HG02943 (cell line): ENCODE data around the gene MACROD2.
"Not testable (repeated sequence)": the region's sequence is repeated elsewhere in the genome, so short reads cannot be mapped to it uniquely, and the experiment has no call there.

Source experiments
- ATAC-seq: cut with Tn5 transposase; IDR thresholded peaks from one replicate; pipeline ENCODE4 v1.9.1; 2021; ENCODE audit warnings: mild to moderate bottlenecking, low read depth, moderate library complexity; ENCODE audit not compliant: unreplicated experiment

Gene MACROD2

GRCh38 chr20:16011056-16011455 is 2015.7 kb downstream of the MACROD2 start:
- ATAC-seq = no peak

- no peak for ATAC-seq
Measured at GRCh38 chr20:16011519-16011918, 2016.2 kb downstream of the MACROD2 start.

GRCh38 chr20:16012934-16013333 is 2017.6 kb downstream of the MACROD2 start:
- ATAC-seq = not testable (repeated sequence)

GRCh38 chr20:16013631-16014030 is 2018.3 kb downstream of the MACROD2 start:
- ATAC-seq = no peak

GRCh38 chr20:16014436-16014835 is 2019.1 kb downstream of the MACROD2 start:
- no peak for ATAC-seq

GRCh38 chr20:16017656-16018055 is 2022.3 kb downstream of the MACROD2 start:
- ATAC-seq = no peak

- no peak for ATAC-seq
Measured at GRCh38 chr20:16018881-16019280, 2023.6 kb downstream of the MACROD2 start.

- no peak for ATAC-seq
Measured at GRCh38 chr20:16020971-16021370, 2025.7 kb downstream of the MACROD2 start.

GRCh38 chr20:16025084-16025483 is 2029.8 kb downstream of the MACROD2 start:
- ATAC-seq = no peak

GRCh38 chr20:16027686-16028085 is 2032.4 kb downstream of the MACROD2 start:
- no peak for ATAC-seq

GRCh38 chr20:16028923-16029322 is 2033.6 kb downstream of the MACROD2 start:
- no peak for ATAC-seq

- ATAC-seq = no peak
Measured at GRCh38 chr20:16030253-16030652, 2034.9 kb downstream of the MACROD2 start.

GRCh38 chr20:16035576-16035975 is 2040.3 kb downstream of the MACROD2 start:
- ATAC-seq = no peak

GRCh38 chr20:16036331-16036730 is 2041.0 kb downstream of the MACROD2 start:
- no peak for ATAC-seq

- no peak for ATAC-seq
Measured at GRCh38 chr20:16040742-16041141, 2045.4 kb downstream of the MACROD2 start.

- no peak for ATAC-seq
Measured at GRCh38 chr20:16042731-16043130, 2047.4 kb downstream of the MACROD2 start.

- ATAC-seq = no peak
Measured at GRCh38 chr20:16043931-16044330, 2048.6 kb downstream of the MACROD2 start.

GRCh38 chr20:16048876-16049275 is 2053.6 kb downstream of the MACROD2 start:
- ATAC-seq = no peak

- ATAC-seq = no peak
Measured at GRCh38 chr20:16049529-16050093, 2054.3 kb downstream of the MACROD2 start.

- no peak for ATAC-seq
Measured at GRCh38 chr20:16050366-16050765, 2055.1 kb downstream of the MACROD2 start.

- no peak for ATAC-seq
Measured at GRCh38 chr20:16051968-16052367, 2056.7 kb downstream of the MACROD2 start.

- ATAC-seq = no peak
Measured at GRCh38 chr20:16052456-16052855, 2057.1 kb downstream of the MACROD2 start.

GRCh38 chr20:16054985-16055384 is 2059.7 kb downstream of the MACROD2 start:
- ATAC-seq = no peak
